Activated gamma-delta T cell treated with anti-CD3 and anti-CD28 coated beads, Interleukin-2, amount 50 U/mL, for 16 hours (primary cell): Measurements from ENCODE around the gene DLK1.

Experiments
- DNase-seq: peaks from one replicate; pipeline ENCODE4 v3.0.0-alpha.2; 2020; ENCODE audit warnings: low read depth

DLK1 gene

DNA sequence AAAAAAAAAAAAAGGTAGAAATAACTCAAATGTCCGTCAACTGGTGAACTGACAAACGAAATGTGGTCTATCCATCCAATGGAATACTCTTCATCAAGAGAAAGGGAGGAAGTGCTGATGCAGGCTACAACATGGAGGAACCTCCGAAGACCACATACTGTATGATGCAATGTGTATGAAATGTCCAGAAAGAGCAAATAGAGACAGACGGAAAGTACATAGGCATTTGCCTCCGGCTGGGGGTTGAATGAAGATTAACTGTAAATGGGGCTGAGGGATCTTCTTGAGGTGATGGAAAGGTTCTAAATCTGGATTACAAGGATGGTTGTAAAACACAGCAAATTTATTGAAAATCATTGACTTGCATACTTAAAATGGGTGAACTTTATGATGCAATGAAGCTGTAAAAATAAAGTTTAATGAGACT lies 35.4 kb downstream of the DLK1 start:
- DNase-seq: no peak

- no peak for DNase-seq
These were observed 36.2 kb downstream of the DLK1 start for GRCh38 chr14:100762901-100763300.

GRCh38 chr14:100764471-100765115 lies 37.9 kb downstream of the DLK1 start:
- no peak for DNase-seq

DNA sequence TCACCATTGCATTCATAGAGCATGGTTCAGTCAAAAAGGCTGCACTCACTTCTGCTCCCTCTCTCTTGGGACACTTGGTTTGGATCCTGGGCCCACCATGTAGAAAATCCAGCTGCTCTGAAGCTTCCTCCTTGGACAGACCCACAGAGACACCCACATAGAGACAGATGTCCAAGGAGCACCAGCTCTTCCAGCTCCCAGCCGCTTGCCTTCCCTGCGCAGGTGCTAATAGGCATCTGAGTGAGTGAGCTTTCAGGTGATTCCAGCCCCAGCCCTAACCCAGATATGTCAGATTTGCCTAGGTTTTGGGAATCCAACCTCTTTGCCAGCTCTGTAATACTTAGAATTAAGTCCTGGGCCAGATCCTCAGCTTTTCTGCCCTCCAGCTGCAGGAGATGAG lies 38.6 kb downstream of the DLK1 start:
- no peak for DNase-seq

- no peak for DNase-seq
These were observed 39.3 kb downstream of the DLK1 start for GRCh38 chr14:100765991-100766390.

DNA sequence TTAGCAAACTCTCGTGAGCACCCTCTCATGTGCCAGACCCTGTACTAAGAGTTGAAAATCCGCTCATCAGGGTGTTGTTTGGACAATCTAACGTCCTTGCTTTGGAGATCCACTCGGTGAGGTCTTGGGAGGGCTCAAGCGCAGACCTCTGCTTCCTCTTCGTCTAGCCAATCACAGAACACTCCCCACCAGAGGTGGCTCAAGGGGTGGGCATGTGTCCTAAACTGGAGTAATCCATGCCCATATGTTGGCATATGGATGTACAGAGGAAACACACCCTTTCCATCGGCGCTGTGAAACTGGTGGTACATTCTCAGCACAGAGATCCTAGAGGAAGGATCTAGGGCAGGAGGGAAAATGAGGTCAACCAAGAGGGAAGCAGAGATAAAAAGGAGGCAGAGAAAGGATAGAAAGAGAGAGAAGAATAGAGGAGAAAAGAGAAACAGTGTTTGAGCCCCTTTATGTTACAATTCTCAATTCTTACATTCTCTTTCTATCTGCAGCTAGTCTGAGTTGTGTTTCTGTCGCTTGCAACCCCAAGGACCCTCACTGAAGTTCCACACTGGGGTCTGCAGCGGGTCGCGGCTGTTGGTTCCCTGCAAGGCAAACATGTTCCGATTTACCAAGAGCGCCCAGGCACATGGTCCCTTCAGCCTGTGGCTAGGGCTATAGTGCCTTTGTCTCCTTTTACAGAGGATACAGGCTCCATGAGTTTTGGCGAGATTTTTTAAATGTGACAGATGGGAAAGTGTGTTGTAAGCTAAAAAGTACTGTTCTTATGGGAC lies 40.5 kb downstream of the DLK1 start:
- DNase-seq: no peak

DNA sequence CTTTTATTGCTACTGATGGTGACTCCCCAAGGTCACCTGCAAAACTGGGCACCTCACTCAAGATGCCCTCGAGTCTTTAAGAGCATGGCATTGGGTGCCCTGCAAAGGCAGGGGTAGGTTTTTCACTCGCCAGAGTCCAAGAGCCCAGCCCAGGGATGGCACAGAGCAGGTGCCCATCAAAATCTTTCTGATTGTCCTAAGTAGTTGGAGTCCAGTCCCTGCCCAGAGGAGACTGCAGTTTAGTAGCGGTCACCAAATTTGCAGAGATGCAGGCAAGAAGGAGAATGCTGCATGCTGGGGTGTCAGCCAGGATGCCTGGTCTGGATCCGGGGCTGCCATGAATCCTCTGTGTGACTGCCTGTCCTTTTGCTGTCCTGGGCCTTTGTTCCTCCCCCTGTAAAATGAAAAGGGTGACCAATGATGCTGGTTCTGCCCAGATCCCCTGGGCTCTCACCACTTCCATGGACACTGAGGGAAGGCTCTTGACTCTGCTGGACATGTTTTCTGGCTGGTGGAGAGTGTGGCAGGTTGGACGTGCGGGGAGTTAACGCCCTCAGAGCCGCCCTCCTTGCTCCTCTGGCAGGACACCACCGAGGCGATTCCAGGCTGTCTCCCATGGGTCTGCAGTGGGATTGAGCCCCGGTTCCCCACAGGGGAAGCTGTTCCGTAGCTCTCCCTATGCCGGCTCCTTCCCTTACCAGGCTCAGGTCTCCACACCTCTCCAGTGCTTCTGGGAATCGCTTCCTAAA lies 41.3 kb downstream of the DLK1 start:
- no peak for DNase-seq

DNA sequence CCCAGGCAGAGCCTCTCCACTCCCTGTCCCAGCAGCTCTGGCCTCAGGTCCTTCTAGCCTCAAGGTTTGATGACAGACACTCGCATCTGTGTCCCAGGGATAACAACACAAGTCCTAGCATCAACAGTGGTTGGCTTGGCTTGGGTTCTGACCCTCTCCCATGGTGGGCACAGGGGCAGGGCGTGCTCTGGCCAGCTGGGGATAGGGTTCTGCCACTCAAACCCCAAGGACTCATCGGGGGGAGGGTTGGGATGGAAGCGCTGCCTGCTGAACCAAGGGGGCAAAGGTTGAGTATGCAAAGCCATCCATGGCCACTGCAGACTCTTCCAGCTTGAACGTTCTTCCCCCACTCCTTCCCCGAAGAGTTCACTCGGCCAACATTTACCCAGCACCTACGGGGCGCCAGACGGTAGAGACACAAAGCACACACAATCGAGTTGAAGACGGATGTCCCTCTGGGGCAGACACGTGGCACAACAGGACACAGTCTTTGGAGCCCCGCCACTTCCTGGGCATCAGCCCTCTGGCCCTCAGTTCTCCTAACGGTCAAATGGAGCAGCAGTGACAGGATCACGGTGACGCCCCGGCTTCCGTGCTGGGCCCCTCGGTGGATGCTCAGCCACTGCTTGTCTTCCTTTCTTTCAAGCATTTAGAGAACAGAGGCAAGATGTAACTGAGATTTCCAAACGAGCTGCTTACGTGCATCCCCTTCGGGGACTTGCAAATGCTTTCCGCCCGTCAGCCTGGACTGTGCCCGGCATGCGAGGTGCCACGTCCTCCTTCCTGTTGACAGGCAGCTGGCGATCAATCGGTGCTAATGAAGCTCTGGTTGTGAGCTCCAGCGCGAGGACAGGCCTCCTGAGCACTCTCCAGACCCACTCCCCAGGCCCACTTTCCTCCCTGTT lies 42.6 kb downstream of the DLK1 start:
- DNase-seq: no peak

GRCh38 chr14:100770046-100770445 lies 43.4 kb downstream of the DLK1 start:
- DNase-seq: no peak

- no peak for DNase-seq
These were observed 44.0 kb downstream of the DLK1 start for GRCh38 chr14:100770605-100771120.

DNA sequence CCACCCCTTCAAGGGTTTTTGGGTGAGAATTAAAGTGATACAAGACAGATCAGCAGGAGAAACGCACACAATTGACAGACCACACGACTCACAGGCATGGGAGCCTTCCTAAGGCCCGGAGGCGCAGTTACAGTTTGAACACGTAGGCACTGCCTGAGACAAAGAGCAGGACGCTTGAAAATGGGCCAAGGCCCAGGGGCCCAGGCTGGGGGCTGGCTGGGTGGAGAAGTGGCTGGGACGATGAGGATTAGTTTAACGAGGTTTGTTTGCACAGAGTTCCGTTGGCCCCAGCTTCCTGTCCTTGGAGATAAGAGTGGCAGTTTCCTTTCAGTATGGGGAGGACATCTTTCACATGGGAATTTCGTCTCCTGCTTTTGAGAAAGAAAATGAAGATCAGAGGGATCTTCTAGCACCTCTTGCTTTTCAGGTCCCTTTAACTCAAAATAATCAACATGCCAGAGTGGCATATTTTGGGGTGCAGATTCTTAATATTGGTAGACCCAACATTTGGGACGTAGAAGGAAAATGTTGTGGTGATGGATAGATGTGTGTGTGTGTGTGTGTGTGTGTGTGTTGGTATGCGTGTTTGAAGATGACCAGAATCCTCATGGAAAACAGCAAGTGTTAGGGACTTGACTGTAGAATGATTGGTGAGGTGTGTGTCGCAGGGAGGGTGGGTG lies 44.6 kb downstream of the DLK1 start:
- DNase-seq: no peak

DNA sequence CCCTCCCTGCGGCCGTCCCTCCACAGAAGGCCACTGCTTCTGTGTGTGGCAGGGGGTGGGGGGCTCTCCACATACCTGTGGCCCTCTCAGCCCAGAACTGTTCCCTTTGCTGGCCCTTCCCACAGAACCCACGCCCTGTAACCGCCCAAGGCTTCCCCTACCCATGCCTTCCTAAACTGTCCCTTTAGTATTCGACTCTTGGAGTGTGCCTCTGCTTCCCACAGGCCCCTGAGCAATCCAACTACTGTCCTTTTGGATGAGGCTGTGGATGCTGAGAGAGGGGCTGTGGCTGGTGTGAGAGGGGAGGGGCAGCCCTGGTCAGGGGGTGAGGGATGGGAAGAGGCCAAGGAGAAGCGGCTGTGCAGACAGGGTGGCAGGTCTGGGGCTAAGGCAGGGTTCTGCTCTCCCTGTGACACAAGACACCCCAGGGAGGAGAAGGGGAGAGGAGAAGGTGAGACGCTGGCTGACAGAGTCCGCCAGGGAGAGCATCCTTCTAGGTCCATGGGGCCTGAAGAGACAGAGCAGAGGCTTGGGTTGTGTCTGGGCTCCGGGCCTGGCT lies 46.0 kb downstream of the DLK1 start:
- DNase-seq: no peak

DNA sequence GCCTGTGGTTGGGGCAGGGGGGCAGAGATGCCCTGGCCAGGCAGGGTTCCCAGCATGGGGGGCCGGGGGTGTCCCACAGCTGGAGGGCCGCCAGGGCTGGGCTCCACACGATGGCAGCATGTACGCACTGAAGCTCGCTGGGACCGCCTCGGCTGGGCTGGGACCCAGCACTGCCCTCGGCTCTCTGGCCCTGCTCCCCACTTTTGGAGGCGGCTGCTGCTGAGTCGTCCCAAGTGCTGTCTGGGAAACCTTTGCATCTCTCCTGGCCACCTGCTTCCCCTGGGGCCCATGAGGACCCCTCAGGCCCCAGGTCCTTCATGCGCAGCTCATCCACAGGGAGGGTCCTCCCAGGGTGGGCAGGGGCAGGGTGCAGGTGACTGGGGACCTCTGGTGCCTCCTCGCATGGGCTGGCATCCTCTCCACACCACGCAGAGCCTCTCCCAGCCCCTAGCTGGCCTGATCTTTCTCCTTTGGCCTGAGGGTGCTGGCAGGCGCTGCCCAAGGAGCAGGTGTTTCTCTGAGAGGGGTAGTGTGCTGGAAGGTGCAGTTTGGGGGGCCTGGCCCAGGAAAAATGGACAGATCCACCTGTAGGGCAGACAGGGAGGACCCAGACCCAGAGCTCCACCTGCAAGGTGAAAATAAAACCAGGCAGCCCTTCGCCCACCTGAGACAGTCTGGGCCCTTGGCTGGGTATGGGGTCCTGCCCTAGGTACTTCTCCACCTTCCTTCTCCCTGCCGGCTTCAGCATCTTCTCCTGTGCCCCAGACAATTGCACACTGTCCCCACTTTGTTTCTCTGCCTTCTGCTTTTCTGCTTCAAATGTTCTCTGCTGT lies 46.9 kb downstream of the DLK1 start:
- no peak for DNase-seq

DNA sequence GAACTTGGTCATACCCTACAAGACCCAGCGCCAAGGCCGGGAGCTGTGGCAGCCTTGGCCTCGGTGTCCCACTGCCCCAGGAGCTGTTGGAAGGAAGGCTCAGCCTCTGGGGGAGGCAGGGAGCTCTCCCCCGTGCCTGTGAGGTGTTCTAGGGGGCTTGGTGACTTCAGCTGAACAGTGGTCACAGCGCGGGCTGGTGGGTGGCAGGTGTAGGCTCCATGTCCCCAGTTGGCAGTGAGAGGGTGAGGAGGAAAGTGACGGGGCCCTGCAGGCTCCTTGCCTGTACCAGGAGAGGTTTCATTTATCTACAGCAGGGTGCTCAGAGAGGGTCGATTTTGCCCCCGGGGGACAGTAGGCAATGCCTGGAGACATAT lies 47.5 kb downstream of the DLK1 start:
- no peak for DNase-seq

GRCh38 chr14:100775351-100775830 lies 48.7 kb downstream of the DLK1 start:
- DNase-seq: no peak

GRCh38 chr14:100775831-100776591 lies 49.3 kb downstream of the DLK1 start:
- DNase-seq: no peak

DNA sequence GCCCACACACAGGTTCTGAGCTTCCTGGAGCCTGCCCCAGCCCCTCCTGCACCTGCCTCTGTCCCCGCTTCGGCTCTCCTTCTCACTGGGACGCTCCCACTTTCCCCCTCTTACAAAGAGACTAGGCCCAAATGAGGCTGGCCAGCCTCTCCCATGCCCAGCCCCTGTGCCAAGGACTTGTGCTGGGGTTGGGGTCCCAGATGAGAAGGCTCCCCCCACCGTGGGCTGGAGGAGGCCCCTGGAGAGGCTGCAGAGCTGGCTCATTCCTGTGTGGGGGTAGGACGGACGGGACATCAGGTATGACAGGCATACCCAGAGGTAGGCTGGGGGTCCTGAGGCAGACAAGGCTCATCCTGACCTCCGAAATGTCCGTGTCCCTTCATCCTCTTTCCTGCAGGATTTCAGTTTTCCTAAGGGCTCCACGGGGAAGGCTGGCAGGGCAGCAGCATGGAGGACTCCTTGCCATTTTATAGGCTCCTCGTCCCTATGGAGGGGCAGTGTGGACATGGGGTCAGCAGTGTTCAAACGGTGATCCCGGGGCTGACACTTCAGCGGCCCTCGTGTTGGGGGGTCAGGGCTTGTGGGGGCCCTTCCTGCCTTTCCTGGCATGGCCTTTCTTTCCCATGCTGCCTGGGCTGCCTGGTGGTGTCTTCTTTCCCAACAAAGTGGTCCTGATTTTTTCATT lies 50.1 kb downstream of the DLK1 start:
- DNase-seq: no peak

DNA sequence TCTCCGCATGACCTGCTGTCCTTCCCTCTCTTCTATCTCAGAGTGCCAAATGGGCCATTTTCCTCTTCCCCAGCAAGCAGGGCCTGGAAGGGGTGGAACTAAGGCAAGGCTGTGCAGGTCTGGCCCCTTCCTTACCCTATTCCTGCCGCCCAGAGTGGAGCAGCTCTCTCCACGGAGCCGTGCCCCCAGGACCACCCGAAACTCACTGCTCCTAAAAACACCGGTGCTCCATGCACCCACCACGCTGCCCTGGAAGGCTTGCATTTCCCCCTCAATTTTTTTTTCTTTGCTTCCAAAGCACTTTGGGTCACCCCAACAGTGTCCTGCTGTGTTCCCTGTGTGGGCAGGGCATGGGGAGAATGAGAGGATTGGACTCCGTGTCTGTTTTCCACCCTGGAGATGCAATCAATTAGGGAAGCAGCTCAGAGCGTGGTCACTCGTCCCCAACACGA lies 50.7 kb downstream of the DLK1 start:
- no peak for DNase-seq
